Breast epithelium (tissue), 3 donors: ENCODE measurements around the gene TINAGL1.
A peak's percentile ranks its signal among the peaks of the same experiment; 100 is the strongest.

Source experiments
- POLR2A ChIP-seq: fragments of 450-650 bp; IDR thresholded peaks from one replicate; pipeline ENCODE4 v1.6.1; 2016; ENCODE audit warnings: antibody characterized with exemption, mild to moderate bottlenecking, moderate library complexity
- POLR2AphosphoS5 ChIP-seq, 3 donors: sonication (generic); formaldehyde crosslinking; IDR thresholded peaks; one replicate each; pipeline ENCODE4 v1.6.1; 2017; ENCODE audit warnings: antibody characterized with exemption in 3 of 3
- TF ChIP-seq, protein P1 (sequence below), 3 donors: fragments of 450-650 bp; IDR thresholded peaks; one replicate each; pipeline ENCODE4 v1.5.1; 2016 to 2017; ENCODE audit warnings: antibody characterized with exemption in 3 of 3, mild to moderate bottlenecking in 3 of 3, moderate library complexity in 3 of 3

DNA sequence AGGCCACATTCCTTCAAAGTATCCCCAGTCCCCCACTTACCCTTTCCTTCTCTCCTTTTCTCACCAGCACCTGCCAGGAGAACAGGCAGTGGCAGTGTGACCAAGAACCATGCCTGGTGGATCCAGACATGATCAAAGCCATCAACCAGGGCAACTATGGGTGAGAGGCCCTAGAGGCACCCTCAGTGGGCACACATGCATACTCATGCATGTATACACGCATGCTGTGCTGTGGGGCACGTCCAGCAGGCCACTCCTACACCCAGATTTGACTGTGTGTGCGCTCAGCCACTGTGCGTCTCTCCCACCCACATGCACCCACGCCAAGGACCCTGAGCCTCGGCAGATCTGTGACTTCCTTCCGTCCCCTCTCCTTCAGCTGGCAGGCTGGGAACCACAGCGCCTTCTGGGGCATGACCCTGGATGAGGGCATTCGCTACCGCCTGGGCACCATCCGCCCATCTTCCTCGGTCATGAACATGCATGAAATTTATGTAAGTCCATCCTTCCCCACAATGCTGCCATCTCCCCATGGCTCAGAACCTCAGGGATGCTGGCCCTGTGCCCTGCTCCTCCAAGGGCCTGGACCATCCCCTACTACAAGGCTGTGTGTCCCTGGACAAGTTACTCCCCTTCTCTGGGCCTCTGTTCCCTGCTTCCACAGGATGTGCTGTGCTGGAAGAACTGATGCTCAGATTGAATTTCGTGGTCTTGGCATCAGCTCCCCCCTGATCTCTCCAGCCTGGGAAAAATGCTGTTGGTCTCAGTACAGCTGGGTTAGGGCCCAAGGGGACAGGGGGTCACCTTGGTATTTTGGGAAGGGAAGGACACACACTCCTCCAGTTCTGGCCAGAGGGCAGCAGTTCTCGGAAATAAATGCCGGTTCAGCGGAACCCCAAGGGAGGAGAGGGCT is 7.0 kb downstream of the TINAGL1 start:
- TF ChIP-seq, protein P1, sequence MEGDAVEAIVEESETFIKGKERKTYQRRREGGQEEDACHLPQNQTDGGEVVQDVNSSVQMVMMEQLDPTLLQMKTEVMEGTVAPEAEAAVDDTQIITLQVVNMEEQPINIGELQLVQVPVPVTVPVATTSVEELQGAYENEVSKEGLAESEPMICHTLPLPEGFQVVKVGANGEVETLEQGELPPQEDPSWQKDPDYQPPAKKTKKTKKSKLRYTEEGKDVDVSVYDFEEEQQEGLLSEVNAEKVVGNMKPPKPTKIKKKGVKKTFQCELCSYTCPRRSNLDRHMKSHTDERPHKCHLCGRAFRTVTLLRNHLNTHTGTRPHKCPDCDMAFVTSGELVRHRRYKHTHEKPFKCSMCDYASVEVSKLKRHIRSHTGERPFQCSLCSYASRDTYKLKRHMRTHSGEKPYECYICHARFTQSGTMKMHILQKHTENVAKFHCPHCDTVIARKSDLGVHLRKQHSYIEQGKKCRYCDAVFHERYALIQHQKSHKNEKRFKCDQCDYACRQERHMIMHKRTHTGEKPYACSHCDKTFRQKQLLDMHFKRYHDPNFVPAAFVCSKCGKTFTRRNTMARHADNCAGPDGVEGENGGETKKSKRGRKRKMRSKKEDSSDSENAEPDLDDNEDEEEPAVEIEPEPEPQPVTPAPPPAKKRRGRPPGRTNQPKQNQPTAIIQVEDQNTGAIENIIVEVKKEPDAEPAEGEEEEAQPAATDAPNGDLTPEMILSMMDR (IDR thresholded peaks at IDR 0.05), result no peak
- TF ChIP-seq POLR2A, result no peak
- peak in 1 of 3 donors; percentile 22 for TF ChIP-seq POLR2AphosphoS5 (IDR thresholded peaks at IDR 0.05)
